DMS114 treated with DMSO at 0.1 percent for 48 hours (cell line): ENCODE measurements around the gene TRIP6.

Experiments
- DNase-seq: peaks from one replicate; lab custom pipeline; 2025; ENCODE audit not compliant: unreplicated experiment; lab: John Stamatoyannopoulos, UW

Gene TRIP6

GRCh38 chr7:100888988-100889750 lies 22.0 kb downstream of the TRIP6 start, which contains the start of gene UFSP1:
UFSP1 (minus strand) TSS chr7:100889715; CDS start chr7:100889271, 444 bp downstream.
- DNase-seq = peak; percentile 55

DNA sequence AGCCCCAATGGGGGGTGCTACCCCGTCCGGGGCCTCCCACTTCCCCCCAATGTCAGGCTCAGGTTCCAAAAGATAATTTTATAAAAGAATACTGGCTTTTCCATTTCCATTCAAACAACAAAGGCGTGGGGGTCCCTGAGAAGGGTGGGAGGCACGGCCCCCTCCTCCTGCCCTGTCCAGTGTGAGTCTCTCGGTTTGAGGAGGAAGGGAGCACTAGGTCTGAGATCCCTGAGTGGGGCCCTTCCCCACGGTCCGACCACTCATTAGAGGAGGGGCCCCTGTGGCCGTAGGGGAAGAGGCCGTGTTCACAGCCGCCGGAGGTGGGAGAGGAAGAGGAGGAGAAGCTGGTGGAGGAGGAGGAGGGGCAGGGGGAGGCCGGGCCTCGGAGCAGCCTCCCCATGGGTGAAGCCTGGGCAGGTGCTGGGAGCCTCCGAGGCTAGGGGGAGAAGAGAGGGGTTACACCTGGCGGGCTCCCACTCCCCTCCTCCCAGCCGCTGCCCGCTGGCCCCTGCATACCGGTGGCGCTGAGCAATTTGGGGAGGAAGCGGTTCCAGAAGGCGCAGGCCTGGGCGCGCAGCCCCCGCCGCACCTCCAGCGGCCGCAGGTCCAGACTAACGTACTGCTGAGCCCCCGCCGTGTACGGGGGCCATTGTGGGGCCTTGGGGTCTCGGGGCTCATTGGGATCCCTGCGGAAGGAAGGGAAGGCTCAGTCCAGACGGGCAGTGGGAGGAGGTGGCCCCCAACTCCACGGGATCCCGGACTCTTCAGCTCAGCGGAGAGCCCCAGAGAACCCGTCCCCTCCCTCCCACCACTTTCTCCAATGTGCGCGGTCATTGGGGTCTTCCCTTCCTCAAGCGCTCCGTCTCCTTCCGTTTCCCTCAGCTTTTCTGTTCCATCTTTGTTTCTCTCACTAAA lies 23.7 kb downstream of the TRIP6 start:
- DNase-seq = no peak

DNA sequence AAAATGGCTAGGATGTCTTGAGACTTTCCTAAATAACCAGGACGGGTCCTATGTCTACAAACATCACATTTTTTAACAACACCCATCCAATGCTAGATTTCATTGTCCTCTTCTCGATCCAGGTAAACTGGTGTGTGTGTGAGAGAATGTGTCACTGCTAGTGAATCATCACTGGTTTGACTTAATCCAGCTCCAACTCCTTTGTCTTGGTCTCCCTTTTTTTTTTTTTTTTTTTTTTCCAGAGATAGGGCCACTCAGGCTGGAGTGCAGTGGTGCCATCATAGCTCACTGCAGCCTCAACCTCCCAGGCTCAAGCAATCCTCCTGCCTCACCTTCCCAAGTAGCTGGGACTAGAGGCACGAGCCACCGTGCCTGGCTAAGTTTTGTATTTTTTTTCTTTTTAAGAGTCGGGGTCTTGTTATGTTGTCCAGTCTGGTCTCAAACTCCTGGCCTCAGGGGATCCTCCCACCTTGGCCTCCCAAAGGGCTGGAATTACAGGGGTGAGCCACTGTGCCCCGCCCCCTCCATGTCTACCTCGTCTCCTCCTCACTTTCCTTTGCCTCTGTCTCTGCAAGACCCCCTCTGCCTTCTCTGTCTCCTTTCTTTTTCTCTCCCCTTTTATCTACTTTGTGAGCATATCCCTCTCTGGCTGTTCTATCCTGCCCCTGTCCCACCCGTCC lies 24.5 kb downstream of the TRIP6 start:
- no peak for DNase-seq

DNA sequence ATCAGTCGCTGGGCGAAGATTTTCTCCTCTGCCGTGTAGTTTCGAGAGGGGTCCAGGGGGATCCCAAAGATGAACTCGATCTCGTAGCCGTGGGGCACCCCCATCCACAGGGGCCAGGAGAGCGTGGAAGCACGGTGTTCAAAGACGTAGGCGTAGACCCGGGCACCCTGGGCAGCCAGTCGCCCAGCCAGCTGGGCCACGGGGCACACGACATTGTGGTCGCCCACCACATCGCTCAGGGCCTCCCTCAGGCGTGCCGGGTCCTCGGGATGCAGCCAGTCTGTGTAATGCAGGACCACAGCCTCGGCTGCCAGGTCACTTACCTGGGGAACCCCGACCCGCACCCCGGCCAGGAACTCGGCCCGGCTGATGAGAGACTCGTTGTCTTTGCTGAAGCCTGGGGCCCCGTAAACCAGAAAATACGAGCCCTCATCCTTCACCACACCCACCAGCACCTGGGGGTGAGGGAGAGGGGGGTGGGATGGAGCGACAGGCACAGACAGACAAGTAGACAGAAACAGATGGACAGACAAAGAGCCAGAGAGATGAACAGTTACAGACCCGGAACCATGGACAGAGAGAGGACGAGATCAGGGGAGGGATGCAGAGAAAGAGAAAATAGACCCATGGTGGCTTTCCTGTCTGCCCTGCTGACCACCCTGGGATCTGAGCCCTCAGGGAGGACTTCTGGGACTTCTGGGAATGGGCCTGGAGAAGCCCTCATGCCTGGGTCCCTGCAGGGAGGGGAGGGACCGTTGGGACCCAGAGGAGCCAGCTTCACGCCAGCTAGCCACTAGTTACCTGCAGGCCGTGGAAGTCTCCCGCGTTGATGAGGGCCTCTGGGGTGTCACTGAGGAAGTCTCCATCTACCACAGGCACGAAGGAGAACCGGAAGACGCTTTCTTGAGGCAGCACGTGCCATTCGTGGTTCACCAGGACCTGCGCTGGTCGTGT lies 25.5 kb downstream of the TRIP6 start:
- no peak for DNase-seq

- no peak for DNase-seq
Measured at GRCh38 chr7:100893318-100893895, 26.2 kb downstream of the TRIP6 start.

GRCh38 chr7:100893910-100894721 lies 26.9 kb downstream of the TRIP6 start:
- DNase-seq = no peak

GRCh38 chr7:100894860-100895700 lies 27.9 kb downstream of the TRIP6 start:
- DNase-seq = no peak

- no peak for DNase-seq
Measured at GRCh38 chr7:100895701-100895955, 28.4 kb downstream of the TRIP6 start, which contains the start of gene ACHE. ACHE (minus strand) TSS chr7:100895888; CDS start chr7:100894232, 1,656 bp downstream.

DNA sequence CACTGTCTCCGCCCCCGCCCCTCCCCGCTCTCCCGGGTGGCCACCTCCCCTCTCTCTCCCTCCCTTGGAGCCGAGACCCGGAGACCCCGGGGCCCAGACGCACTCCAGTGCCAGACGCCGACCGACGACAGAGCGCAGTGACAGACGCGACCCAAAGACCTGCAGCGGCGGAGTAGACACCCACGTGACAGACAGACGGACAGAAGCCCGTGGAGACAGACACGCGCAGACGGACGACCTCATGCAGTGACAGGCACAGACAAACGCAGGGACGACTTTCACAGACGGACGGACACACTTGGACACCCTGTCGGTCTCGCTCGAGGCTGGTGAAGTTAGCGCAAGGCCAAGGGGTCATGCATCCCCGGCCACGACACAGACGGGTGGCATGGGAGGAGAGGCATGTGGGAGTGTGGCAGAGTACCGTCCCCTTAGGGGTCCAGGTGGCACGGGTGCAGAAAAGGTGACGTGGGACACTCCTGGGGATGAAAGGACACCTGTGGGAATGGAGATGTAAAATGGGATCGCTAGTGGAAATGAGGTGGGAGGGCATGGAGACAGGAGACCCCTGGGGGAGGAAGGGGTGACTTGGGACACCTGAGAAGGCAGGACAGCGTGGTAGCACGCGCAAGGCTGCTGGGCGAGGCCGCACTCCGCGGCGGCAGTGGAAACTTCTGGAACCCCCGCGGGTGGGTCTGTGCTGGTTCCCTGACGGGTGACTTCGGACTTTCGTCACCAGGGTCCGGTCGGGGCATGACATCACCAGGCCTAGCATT lies 29.0 kb downstream of the TRIP6 start:
- no peak for DNase-seq

- DNase-seq = no peak
Measured at GRCh38 chr7:100896732-100897608, 29.8 kb downstream of the TRIP6 start.

DNA sequence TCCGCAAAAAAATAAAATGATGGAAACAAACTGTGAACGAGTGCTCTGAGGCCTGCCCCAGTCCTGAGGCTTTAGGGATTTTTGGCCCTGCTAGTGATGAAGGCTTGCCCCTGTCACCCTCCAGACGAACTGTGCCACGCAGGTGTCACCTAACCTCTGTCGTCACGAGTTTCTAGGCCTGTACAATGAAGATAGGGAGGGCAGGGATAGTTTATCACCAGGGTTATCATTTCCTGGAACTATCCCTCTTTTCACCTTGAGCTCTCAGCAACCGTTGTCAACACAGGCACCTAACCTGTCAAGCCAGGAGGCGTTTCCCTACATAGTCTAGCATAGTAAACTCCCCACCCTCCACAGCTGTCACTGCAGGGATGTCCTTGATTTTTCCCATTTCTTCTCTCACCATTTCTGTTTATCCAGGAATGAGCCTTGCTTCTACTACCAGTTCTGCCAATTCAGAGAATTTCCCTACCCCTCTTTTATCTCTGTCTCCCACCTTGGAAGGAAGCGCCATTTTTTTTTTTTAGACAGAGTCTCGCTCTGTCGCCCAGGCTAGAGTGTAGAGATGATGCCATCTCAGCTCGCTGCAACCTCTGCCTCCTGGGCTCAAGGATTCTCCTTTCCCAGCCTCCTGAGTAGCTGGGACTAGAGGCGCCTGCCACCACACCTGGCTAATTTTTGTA lies 30.7 kb downstream of the TRIP6 start:
- no peak for DNase-seq

- no peak for DNase-seq
Measured at GRCh38 chr7:100899432-100899831, 32.2 kb downstream of the TRIP6 start.

GRCh38 chr7:100900978-100901377 lies 33.8 kb downstream of the TRIP6 start:
- no peak for DNase-seq

DNA sequence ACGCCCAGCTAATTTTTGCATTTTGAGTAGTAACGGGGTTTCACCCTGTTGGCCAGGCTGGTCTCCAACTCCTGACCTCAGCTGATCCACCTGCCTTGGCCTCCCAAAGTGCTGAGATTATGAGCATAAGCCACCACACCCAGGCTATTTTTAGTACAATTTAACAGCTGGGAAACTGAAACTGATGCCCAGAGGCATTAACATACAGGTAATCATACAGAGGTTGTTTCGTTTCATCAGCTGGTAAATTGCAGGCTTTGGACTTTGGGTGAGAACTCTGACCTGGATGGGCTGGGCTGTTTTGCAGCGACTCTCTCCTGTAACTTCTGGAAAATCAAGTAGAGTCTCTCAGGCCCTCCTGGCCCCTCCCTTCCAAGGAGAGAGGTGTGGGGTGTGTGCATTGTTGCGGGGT lies 34.7 kb downstream of the TRIP6 start:
- no peak for DNase-seq

GRCh38 chr7:100902638-100903037 lies 35.5 kb downstream of the TRIP6 start:
- no peak for DNase-seq

DNA sequence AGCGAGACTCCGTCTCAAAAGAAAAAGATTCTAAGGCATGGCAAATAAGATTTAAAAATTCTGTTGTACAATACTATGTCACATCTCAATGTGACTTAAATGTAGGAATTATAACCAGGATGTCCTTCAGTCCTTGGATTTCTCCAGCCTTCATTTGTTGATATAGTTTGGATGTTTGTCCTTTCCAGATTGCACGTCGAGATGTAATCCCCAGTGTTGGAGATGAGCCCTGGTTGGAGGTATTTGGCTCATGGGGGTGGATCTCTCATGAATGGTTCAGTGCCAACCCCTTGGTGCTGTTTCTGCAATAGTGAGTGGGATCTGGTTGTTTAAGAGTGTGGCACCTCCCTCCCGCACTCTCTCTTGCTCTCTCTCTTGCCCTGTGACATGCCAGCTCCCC lies 41.3 kb downstream of the TRIP6 start:
- DNase-seq = no peak
